IPS-18a (cell line): Measurements from ENCODE around the gene CBFA2T3.
"Not testable (repeated sequence)": the region's sequence is repeated elsewhere in the genome, so short reads cannot be mapped to it uniquely, and the experiment has no call there.

Experiments
- H3K27ac ChIP-seq: one replicate; pipeline ENCODE4 v1.5.1; 2013; ENCODE audit warnings: low read length
- H3K27me3 ChIP-seq: one replicate; pipeline ENCODE4 v1.6.1; 2013; ENCODE audit warnings: mild to moderate bottlenecking, low read length; ENCODE audit not compliant: control insufficient read depth, insufficient read depth
- H3K36me3 ChIP-seq: one replicate; pipeline ENCODE4 v1.6.1; 2013; ENCODE audit warnings: low read depth, low read length; ENCODE audit not compliant: control insufficient read depth
- H3K4me1 ChIP-seq: one replicate; pipeline ENCODE4 v1.6.1; 2013; ENCODE audit warnings: low read depth, low read length; ENCODE audit not compliant: control insufficient read depth
- H3K4me3 ChIP-seq: one replicate; pipeline ENCODE4 v1.5.1; 2013; ENCODE audit warnings: low read length
- H3K9ac ChIP-seq: one replicate; pipeline ENCODE4 v1.6.1; 2013; ENCODE audit warnings: mild to moderate bottlenecking, low read length, moderate library complexity
- H3K9me3 ChIP-seq: one replicate; pipeline ENCODE4 v1.6.1; 2013; ENCODE audit warnings: low read depth, low read length; ENCODE audit not compliant: control insufficient read depth

Gene CBFA2T3

DNA sequence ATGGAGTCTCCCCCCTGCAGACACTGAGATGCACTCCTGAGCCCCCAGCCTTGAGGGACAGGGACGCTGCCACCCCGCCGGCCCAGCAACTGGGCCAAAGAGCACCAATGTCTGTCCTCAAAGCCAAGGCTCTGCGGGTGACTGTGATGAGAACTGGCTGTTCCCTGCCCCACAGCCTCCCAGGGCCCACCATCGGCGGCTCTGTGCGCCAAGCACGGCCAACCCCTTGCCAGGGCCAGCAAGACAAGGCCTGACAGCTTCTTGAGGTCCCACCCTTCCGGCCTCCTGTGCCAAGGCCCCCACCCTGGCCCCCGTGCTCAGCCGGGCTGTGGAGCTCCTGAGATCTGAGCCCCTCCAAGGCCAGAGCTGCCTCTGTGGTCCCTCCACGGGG, 76.3 kb downstream of the CBFA2T3 start:
- no peak overlapping the region for H3K9ac ChIP-seq
- no peaks in the 10 kb centered on the region for H3K27me3 ChIP-seq
- no peaks in the 10 kb centered on the region for H3K9me3 ChIP-seq
- peaks cover 4% of the 10 kb centered on the region for H3K4me1 ChIP-seq
- H3K4me3 ChIP-seq = no peak overlapping the region
- H3K27ac ChIP-seq = no peak overlapping the region
- no peaks in the 10 kb centered on the region for H3K36me3 ChIP-seq

DNA sequence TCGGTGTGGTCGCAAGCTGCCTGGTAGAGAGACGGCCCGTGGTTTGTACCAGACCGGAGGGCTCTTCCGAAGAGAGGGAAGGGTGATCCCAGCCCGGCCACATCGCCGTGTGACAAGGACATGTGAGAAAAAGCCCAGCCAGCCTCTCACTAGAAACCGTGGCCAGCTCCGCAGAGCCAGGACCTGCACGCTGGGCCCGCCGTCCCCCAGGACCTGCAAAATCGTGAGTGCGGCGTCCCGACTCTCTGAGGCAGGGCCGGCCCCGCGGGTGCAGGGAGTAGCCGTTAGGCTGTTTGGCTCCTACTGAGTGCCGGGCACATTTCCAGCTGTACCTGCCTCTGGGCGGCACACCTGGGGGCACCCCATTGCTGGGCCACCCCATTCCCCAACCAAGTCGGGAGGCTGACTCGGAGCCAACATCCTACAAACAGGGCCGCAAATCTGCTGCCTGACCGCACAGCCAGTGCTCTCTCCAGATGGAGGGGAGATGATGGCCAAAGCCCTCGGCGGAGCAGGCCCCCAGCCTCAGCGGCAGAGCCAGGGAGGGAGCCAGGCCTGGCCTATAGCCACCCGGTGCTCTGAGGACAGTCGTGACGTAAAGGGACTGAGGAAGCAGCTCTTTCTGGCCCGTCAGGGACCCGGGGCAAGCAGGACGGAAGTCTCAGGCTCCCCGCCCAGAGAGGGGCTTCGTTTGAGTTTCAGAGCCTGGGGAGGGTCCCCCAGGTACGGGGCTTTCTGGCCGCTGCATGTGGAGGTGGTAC, 76.9 kb downstream of the CBFA2T3 start:
- Histone ChIP-seq H3K4me1 (peaks cover under 1% of the 10 kb centered on the region), H3K36me3 (no peaks in the 10 kb centered on the region)

DNA sequence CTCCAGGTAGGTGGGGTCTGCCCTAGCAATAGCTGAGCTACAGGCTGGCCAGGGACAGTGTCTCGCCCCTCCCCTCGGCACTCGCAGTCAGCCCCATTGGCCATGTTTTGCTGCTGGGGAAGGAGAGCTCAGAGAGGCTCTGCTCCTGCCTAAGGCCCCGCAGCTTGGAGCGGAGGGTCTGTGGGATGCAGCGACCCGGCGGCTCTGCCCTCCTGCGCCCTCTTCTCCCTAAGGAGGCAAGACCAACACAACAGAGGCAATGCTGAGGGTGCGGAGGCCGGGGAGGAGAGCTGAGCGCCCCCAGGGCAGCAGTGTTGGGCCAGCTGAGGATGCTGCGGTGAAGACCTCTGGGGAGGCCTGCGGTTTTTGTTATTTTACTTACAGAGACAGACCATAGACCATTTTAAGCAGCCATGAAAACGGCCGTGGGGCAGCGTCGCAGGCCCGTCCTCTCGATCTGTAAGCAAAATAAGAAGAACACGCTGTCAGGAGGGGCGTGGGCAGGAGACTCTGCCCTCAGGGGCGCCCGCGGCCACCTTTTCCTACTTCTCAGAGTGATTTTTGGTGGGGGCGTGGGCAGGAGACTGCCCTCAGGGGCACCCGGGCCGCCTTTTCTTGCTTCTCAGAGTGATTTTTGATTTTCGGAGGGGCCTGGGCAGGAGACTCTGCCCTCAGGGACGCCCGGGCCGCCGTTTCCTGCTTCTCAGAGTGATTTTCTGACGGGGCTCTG, 79.1 kb downstream of the CBFA2T3 start:
- H3K27ac ChIP-seq = no peak overlapping the region
- no peaks in the 10 kb centered on the region for H3K4me1 ChIP-seq
- H3K9ac ChIP-seq = no peak overlapping the region
- no peak overlapping the region for H3K4me3 ChIP-seq
- H3K36me3 ChIP-seq = no peaks in the 10 kb centered on the region
- H3K27me3 ChIP-seq = no peaks in the 10 kb centered on the region
- no peaks in the 10 kb centered on the region for H3K9me3 ChIP-seq

More for the DNA sequence above, 76.9 kb downstream of the CBFA2T3 start:
- Histone ChIP-seq H3K4me3 (no peak overlapping the region), H3K9ac (no peak overlapping the region), H3K9me3 (no peaks in the 10 kb centered on the region), H3K27ac (no peak overlapping the region), H3K27me3 (no peaks in the 10 kb centered on the region)

DNA sequence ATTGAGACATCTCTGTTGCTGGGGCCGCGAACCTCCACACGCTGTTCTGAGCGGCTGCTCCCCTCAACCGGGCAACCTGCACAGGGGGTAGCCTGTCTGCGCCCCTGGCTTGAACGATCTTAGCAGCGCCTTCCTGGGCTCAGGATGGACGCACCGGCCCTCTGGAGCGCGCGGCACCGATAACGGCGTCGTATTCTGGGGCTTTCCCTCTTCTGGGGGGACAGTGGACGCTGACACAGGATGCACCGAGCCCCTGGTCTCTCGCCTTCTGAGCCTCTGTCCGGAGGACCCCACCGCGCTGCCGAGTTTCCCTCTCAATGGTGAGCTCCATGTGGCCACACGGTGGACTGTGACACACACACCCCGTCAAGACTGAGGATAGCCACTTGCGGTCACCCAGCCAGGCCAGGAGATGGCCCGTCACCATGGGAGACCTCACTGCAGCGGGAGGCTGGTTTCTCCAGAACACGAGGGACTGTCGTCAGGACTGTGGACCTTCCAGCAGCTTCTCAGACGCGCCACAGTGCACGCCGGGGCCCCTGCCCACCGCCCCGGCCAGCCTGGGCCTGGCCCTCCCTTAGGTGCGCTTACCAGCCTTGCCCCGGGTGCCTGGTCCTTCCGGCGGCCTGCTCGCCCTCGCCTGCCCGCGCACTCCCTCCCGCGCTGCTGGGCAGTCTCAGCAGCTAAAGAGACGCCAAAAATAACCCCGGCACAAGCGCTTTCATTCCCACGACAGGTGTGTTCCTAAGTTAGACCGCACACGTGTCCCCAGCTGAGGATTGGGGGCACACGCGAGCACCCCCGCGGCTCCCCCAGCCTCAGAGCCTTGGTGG, 80.6 kb downstream of the CBFA2T3 start:
- Histone ChIP-seq H3K9me3 (no peaks in the 10 kb centered on the region), H3K4me1 (no peaks in the 10 kb centered on the region)

DNA sequence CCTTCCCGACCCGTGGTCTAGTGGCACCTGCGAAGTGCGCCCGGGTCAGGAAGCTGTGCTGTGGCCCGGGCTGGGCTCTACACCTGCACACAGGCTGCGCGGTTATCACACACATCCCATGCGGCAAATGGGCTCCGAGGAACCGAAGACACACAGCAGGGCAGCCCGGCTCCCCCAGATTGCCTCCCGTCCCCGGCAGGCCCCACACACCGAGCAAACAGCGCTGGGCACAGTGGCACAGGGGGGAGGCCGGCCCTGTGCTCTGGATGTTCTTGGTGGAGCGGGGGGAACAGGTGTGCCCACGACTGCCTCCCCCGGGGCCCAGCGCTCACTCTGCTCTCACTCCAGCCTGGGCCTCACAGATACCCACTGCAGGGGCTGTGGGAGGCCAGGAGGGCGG, 81.7 kb downstream of the CBFA2T3 start:
- Histone ChIP-seq H3K4me3 (no peak overlapping the region), H3K27me3 (no peaks in the 10 kb centered on the region), H3K4me1 (no peaks in the 10 kb centered on the region), H3K9me3 (no peaks in the 10 kb centered on the region), H3K9ac (no peak overlapping the region), H3K27ac (no peak overlapping the region), H3K36me3 (no peaks in the 10 kb centered on the region)

More for the DNA sequence above, 80.6 kb downstream of the CBFA2T3 start:
- Histone ChIP-seq H3K4me3 (no peak overlapping the region), H3K27ac (no peak overlapping the region), H3K27me3 (no peaks in the 10 kb centered on the region), H3K36me3 (no peaks in the 10 kb centered on the region), H3K9ac (no peak overlapping the region)

DNA sequence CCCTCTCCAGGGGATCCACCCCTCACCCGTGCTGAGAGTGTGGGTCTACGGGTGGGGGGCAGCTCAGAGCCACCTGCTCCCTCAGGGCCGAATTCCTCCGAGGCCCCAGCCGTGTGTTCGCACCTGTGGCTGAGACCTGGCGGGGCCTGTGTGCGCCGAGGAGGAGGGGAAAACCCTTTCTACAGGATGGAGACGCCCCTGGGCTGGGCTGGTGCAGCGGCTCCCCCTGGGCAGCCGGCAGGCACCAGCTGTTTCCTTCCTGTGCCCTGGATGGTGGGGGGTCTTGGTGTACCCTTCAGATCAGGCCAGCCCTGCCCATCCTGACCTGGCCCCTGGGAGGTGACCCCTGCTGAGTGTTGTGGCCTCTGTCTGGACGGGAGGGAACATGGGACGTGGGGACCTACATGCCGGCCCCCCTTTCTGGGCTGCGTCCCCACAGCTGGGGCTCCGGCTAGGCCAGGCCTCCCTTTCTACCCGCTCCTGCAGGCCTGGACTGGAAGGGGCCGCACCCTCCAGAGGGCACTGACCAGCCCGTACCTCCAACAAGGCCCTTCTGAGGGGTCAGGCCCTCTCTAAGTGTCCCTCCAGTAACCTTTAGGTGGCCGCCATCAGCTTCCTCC, 82.2 kb downstream of the CBFA2T3 start:
- H3K9me3 ChIP-seq = no peaks in the 10 kb centered on the region
- H3K27ac ChIP-seq = no peak overlapping the region
- H3K36me3 ChIP-seq = no peaks in the 10 kb centered on the region
- no peaks in the 10 kb centered on the region for H3K4me1 ChIP-seq
- no peaks in the 10 kb centered on the region for H3K27me3 ChIP-seq
- H3K9ac ChIP-seq = no peak overlapping the region
- no peak overlapping the region for H3K4me3 ChIP-seq

DNA sequence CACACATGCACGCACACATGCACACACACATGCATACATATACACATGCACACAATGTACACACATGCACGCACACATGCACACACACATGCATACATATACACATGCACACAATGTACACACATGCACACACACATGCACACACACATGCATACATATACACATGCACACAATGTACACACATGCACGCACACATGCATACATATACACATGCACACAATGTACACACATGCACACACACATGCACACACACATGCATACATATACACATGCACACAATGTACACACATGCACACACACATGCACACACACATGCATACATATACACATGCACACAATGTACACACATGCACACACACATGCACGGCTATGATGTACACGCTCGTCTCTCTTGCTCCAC, 82.7 kb downstream of the CBFA2T3 start:
- not testable (repeated sequence) for H3K9ac ChIP-seq, H3K27me3 ChIP-seq, H3K27ac ChIP-seq, H3K36me3 ChIP-seq, H3K9me3 ChIP-seq, H3K4me1 ChIP-seq, H3K4me3 ChIP-seq

DNA sequence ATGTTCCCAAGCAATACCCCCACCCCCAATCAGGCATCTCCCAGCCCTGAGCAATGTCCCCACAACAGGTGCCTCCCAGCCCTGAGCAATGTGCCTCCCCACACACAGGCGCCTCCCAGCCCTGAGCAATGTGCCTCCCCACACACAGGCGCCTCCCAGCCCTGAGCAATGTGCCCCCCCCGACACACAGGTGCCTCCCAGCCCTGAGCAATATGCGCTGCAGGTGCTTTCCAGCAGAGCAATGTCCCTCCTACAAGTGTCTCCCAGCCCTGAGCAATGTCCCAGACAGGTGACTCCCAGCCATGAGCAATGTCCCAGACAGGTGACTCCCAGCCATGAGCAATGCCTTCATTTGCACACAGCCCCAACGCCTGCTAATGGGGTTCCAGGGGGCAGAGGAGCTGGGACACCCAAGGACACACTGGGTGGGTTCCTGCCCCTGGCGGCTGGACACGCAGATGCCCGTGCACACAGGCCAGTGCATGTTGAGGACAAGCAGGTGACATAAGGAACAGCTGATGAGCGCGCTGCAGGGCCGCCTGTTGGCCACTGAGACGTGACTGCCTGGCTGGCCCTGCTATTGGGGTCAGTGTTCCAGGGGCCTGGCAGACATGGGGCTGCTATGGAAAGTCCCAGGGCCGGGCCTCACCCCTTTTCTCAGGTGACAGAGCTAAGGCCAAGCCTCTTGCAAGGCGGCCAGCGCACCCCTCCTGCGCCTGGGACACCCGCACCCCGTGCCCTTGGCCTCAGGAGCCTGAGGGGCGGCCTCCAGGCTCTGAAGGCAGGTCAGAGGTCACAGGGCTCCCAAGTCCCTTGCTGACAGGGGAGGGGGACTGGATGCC, 83.7 kb downstream of the CBFA2T3 start:
- H3K9me3 ChIP-seq = no peaks in the 10 kb centered on the region
- H3K9ac ChIP-seq = no peak overlapping the region
- no peak overlapping the region for H3K27ac ChIP-seq
- H3K36me3 ChIP-seq = no peaks in the 10 kb centered on the region
- H3K4me1 ChIP-seq = no peaks in the 10 kb centered on the region
- no peaks in the 10 kb centered on the region for H3K27me3 ChIP-seq
- H3K4me3 ChIP-seq = no peak overlapping the region

DNA sequence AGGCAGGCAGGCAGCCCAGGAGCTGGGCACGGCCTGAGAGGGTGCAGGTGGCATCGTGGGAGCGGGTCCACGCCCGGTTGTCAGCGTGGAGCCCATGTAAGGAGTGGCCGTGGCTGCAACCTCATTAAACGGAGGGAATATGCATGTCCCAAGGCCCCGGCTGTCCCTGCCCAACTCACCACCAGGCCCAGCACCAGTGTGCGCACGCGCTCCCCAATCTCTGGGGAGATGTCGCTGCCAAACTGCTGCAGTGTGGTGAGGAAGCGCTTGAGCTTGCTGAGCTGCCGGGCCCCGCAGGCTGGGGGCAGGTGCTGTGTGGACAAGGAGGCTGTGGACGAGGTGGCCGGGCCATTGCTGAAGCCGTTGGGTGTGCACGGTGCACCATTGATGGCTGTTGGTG, 84.9 kb downstream of the CBFA2T3 start:
- no peak overlapping the region for H3K27ac ChIP-seq
- no peaks in the 10 kb centered on the region for H3K27me3 ChIP-seq
- no peak overlapping the region for H3K4me3 ChIP-seq
- no peaks in the 10 kb centered on the region for H3K4me1 ChIP-seq
- H3K9me3 ChIP-seq = no peaks in the 10 kb centered on the region
- no peaks in the 10 kb centered on the region for H3K36me3 ChIP-seq
- no peak overlapping the region for H3K9ac ChIP-seq

DNA sequence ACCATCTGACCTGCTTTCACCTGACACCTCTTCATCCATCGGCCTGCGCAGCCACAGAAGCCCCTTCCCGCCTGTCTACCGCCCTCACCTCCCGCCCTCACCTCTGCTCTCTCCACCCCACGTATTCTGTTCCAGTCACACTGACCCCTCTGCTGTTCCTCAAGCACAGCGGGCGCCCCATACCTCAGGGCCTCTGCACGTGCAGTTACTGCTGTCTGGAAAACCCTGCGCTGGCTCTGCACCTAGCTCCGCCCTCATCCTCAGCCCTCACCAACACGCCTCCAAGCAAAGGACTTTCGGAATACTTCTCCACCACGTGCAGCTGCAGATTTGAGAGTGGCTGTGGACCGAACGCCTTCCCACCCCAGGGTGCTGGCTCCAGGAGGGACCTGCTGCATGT, 85.9 kb downstream of the CBFA2T3 start:
- no peak overlapping the region for H3K27ac ChIP-seq
- H3K27me3 ChIP-seq = no peaks in the 10 kb centered on the region
- H3K9me3 ChIP-seq = no peaks in the 10 kb centered on the region
- no peaks in the 10 kb centered on the region for H3K4me1 ChIP-seq
- H3K36me3 ChIP-seq = no peaks in the 10 kb centered on the region
- no peak overlapping the region for H3K4me3 ChIP-seq
- H3K9ac ChIP-seq = no peak overlapping the region
